MCF 10A (cell line): ENCODE data around the gene C2CD3. TPM values are rescaled to one million over a fixed set of nuclear protein-coding genes. Genes with fewer than 3 reads are reported as not detected.
A peak's percentile ranks its signal among the peaks of the same experiment; 100 is the strongest.

Experiments used
- BruUV-seq: library from RNA; stranded (reverse); fragments of 400-500 nt; replicated peaks from 2 replicates; lab custom pipeline; 2021; lab: Mats Ljungman, UMichigan
- CTCF ChIA-PET: fragments of 300-600 bp; sonication (Branson Sonifier 250); formaldehyde crosslinking; extraction: SDS; loops from one replicate; lab custom pipeline; 2021; ENCODE audit warnings: antibody characterized with exemption, inconsistent platforms; lab: Yijun Ruan, JAX
- POLR2A ChIA-PET: fragments of 300-600, 350-650 bp; sonication (Branson Sonifier 250); formaldehyde crosslinking; extraction: SDS; loops from one replicate; lab custom pipeline; 2020; ENCODE audit warnings: antibody characterized with exemption, inconsistent platforms; lab: Yijun Ruan, JAX
- DNase-seq: peaks from one replicate; pipeline ENCODE4 v3.0.0-alpha.2; 2018; ENCODE audit not compliant: unreplicated experiment
- H3K27ac Mint-ChIP-seq: one replicate; pipeline ENCODE4 v1.8.0; 2022; ENCODE audit warnings: mild to moderate bottlenecking, low read depth, mixed read lengths; ENCODE audit not compliant: unreplicated experiment
- H3K27me3 Mint-ChIP-seq: one replicate; pipeline ENCODE4 v1.8.0; 2022; ENCODE audit warnings: mixed read lengths; ENCODE audit not compliant: insufficient read depth, unreplicated experiment
- H3K36me3 Mint-ChIP-seq: one replicate; pipeline ENCODE4 v1.8.0; 2022; ENCODE audit warnings: mild to moderate bottlenecking, moderate library complexity, mixed read lengths; ENCODE audit not compliant: insufficient read depth, unreplicated experiment
- H3K4me1 Mint-ChIP-seq: one replicate; pipeline ENCODE4 v1.8.0; 2022; ENCODE audit warnings: mixed read lengths; ENCODE audit not compliant: insufficient read depth, unreplicated experiment
- H3K4me3 Mint-ChIP-seq: one replicate; pipeline ENCODE4 v1.8.0; 2022; ENCODE audit warnings: mild to moderate bottlenecking, moderate library complexity, mixed read lengths; ENCODE audit not compliant: unreplicated experiment
- H3K9me3 Mint-ChIP-seq: one replicate; pipeline ENCODE4 v1.8.0; 2022; ENCODE audit warnings: mixed read lengths; ENCODE audit not compliant: unreplicated experiment
- CTCF ChIP-seq: fragments of 200-600 bp; IDR thresholded peaks from one replicate; pipeline ENCODE4 v1.8.0; 2022; ENCODE audit warnings: antibody characterized with exemption, mild to moderate bottlenecking; ENCODE audit not compliant: unreplicated experiment
- intact Hi-C: fragments of 100-400 bp; cut with micrococcal nuclease; formaldehyde crosslinking; loops from 2 replicates; pipeline ENCODE4 v1.14.1; 2022
- total RNA-seq: library from RNA; stranded (reverse); gene quantifications from 2 replicates; pipeline ENCODE4 v1.2.3, GENCODE V29; 2022

The C2CD3 gene
- total RNA-seq, 1 experiment from 2014 or later: 18.7 TPM

- Mint-ChIP-seq H3K36me3 (peaks cover 39% of the 10 kb centered on the region), H3K27me3 (no peaks in the 10 kb centered on the region), H3K4me1 (peaks cover 12% of the 10 kb centered on the region), H3K4me3 (no peak overlapping the region), H3K9me3 (no peaks in the 10 kb centered on the region), H3K27ac (no peak overlapping the region)
- ChIA-PET CTCF (interaction anchor here (0.6 kb wide), 1 partner anchor 27 kb away, joined by 4 read pairs; no protein-coding TSS in a partner anchor), POLR2A (interaction anchor here (1.1 kb wide), 1 partner anchor 135 kb away, joined by 3 read pairs; no protein-coding TSS in a partner anchor)
- no TSS peak for BruUV-seq
- no peak for TF ChIP-seq CTCF
- intact Hi-C loops: no loop called here
- peak; percentile 80 for DNase-seq
These were observed 133.5 kb downstream of the C2CD3 start for GRCh38 chr11:74037309-74037708.

DNA sequence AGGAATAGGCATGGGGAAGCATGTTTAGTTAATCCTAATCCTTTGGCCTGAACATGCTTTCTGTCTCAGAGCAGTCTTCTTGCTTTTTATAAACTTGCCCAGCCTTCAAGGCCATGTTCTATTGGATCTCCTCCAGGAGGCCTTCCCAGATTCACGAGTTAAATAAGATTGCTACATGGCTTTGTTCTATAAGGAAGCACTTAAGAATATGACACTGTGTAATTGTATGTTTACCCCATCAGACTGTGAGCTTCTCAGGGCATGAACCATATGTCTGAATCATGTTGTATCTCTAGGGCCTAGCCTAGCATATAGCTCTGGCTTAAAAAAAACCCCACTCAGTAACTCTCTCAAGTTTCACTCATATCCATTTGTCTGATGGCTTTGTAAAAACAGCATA lies 135.5 kb downstream of the C2CD3 start:
- H3K27ac Mint-ChIP-seq: no peak overlapping the region

GRCh38 chr11:74033046-74033445 lies 137.8 kb downstream of the C2CD3 start:
- intact Hi-C loops: no loop called here
- no peaks in the 10 kb centered on the region for H3K27me3 Mint-ChIP-seq
- CTCF ChIA-PET: interaction anchor here (0.6 kb wide), 1 partner anchor 1070 kb away, joined by 3 read pairs; no protein-coding TSS in a partner anchor
- no peak overlapping the region for H3K27ac Mint-ChIP-seq
- peaks cover 30% of the 10 kb centered on the region for H3K36me3 Mint-ChIP-seq
- POLR2A ChIA-PET: interaction anchor here (0.6 kb wide), 2 partner anchors 17 to 460 kb away, joined by 3 to 5 read pairs; no protein-coding TSS in a partner anchor
- DNase-seq: no peak
- H3K4me3 Mint-ChIP-seq: no peak overlapping the region
- no peak for TF ChIP-seq CTCF
- no TSS peak for BruUV-seq
- no peaks in the 10 kb centered on the region for H3K9me3 Mint-ChIP-seq
- peaks cover 12% of the 10 kb centered on the region for H3K4me1 Mint-ChIP-seq

More for the DNA sequence above, 135.5 kb downstream of the C2CD3 start:
- Mint-ChIP-seq H3K9me3 (no peaks in the 10 kb centered on the region), H3K4me1 (peaks cover 12% of the 10 kb centered on the region), H3K4me3 (no peak overlapping the region), H3K27me3 (no peaks in the 10 kb centered on the region), H3K36me3 (peaks cover 24% of the 10 kb centered on the region)
- DNase-seq: peak; percentile 3
- POLR2A ChIA-PET: no interaction called here
- CTCF ChIA-PET: interaction anchor here (0.9 kb wide), 1 partner anchor 22 kb away, joined by 3 read pairs; no protein-coding TSS in a partner anchor
- TF ChIP-seq CTCF: no peak
- intact Hi-C loops: no loop called here
- no TSS peak for BruUV-seq

DNA sequence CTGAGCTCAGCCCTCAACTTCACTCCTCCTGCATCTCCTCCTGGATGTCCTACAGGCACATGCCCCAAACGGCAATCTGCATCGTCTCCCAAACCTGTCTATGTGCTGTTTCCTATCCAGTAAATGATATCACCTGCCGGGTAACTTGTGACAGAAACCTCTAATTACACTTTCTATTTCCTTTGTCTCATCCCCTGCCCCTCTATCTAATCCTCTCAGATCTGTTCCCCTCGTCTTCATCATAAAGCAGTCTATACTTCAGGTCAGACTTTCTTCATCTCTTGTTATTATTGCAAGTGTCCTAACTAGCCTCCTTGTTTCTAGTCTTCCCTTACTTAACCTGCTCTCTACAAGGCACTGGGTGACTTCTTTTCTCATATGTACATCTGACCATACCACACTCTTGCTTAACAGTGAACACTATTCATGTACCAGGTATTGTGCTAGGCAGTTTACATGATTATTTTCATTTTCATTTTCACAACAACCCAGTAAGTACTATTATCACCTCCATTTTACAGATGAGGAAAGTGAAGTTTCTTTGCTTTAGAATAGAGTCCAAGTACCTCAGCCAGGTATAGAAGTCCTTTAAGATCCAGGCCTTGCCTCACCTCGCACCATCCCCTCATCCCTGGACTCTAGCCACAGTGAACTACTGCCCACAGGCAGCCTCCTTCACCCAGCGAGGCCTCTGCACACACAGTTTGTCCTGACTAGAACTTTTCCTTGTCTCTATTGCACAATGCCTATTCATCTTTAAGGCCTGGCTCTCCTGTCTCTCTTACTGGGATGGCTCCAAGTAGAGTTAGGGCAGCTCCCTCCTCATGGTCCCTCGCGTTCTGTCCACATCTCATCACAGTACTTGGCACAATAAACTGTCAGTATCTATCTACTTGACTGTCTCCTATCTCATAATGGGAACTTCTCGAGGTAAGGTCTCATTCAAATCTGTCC lies 139.8 kb downstream of the C2CD3 start:
- POLR2A ChIA-PET: no interaction called here

More for the DNA sequence above, 139.8 kb downstream of the C2CD3 start:
- CTCF ChIA-PET: no interaction called here
- Mint-ChIP-seq H3K4me3 (no peak overlapping the region), H3K4me1 (no peaks in the 10 kb centered on the region), H3K27me3 (no peaks in the 10 kb centered on the region), H3K9me3 (no peaks in the 10 kb centered on the region), H3K27ac (no peak overlapping the region), H3K36me3 (peaks cover 30% of the 10 kb centered on the region)
- BruUV-seq: no TSS peak
- DNase-seq: no peak
- intact Hi-C loops: no loop called here
- no peak for TF ChIP-seq CTCF
